Measurements from ENCODE around the gene TEKT5.

Gene TEKT5

GRCh38 chr16:10606607-10607006 is 88.1 kb downstream of the TEKT5 start:
- Histone ChIP-seq H3K27me3 (ENCODE audit: low read length) (no peaks in the 10 kb centered on the region), H3K9me2 (replicated peaks; ENCODE audit: insufficient read depth, low read length) (no peaks in the 10 kb centered on the region), H3K36me3 (ENCODE audit: low read length) (no peaks in the 10 kb centered on the region), H3F3A (ENCODE audit: insufficient read depth) (no peaks in the 10 kb centered on the region), H4K20me1 (ENCODE audit: low read depth, low read length) (no peaks in the 10 kb centered on the region), H3K9ac (ENCODE audit: low read length) (no peak overlapping the region), H3K4me3 (ENCODE audit: insufficient read depth, low read length, poor library complexity, severe bottlenecking) (no peak overlapping the region), H3K9me3 (ENCODE audit: insufficient read depth, low read length) (no peaks in the 10 kb centered on the region), H3K79me2 (ENCODE audit: insufficient read depth, low read length) (no peaks in the 10 kb centered on the region), H3K4me2 (ENCODE audit: low read depth, low read length, poor library complexity, severe bottlenecking) (no peak overlapping the region), H2AFZ (ENCODE audit: low read depth, low read length, severe bottlenecking) (no peak overlapping the region), H3K27ac (ENCODE audit: low read depth, low read length) (no peak overlapping the region)
- no peak for TF ChIP-seq CTCF (IDR thresholded peaks at IDR 0.05; ENCODE audit: insufficient read depth, low read length, poor library complexity, severe bottlenecking)
- no peak for TF ChIP-seq EZH2phosphoT487 (conservative IDR thresholded peaks at IDR 0.05; ENCODE audit: low read length)

- no peak overlapping the region for H3K9ac ChIP-seq (ENCODE audit: low read length)
- no peak overlapping the region for H3K27ac ChIP-seq (ENCODE audit: low read depth, low read length)
- no peaks in the 10 kb centered on the region for H3F3A ChIP-seq (ENCODE audit: insufficient read depth)
- H3K79me2 ChIP-seq (ENCODE audit: insufficient read depth, low read length), result no peaks in the 10 kb centered on the region
- no peaks in the 10 kb centered on the region for H3K9me2 ChIP-seq (replicated peaks; ENCODE audit: insufficient read depth, low read length)
- no peaks in the 10 kb centered on the region for H3K9me3 ChIP-seq (ENCODE audit: insufficient read depth, low read length)
- H2AFZ ChIP-seq (ENCODE audit: low read depth, low read length, severe bottlenecking), result no peak overlapping the region
- H3K27me3 ChIP-seq (ENCODE audit: low read length), result no peaks in the 10 kb centered on the region
- H3K4me3 ChIP-seq (ENCODE audit: insufficient read depth, low read length, poor library complexity, severe bottlenecking), result no peak overlapping the region
- no peaks in the 10 kb centered on the region for H3K36me3 ChIP-seq (ENCODE audit: low read length)
- H4K20me1 ChIP-seq (ENCODE audit: low read depth, low read length), result no peaks in the 10 kb centered on the region
- no peak overlapping the region for H3K4me2 ChIP-seq (ENCODE audit: low read depth, low read length, poor library complexity, severe bottlenecking)
- TF ChIP-seq EZH2phosphoT487 (conservative IDR thresholded peaks at IDR 0.05; ENCODE audit: low read length) (no peak), CTCF (IDR thresholded peaks at IDR 0.05; ENCODE audit: insufficient read depth, low read length, poor library complexity, severe bottlenecking) (no peak)
Observed at GRCh38 chr16:10605636-10606035, 89.1 kb downstream of the TEKT5 start.

GRCh38 chr16:10601444-10602408 is 93.0 kb downstream of the TEKT5 start:
- no peak overlapping the region for H3K4me3 ChIP-seq (ENCODE audit: insufficient read depth, low read length, poor library complexity, severe bottlenecking)
- H3K9me3 ChIP-seq (ENCODE audit: insufficient read depth, low read length), result no peaks in the 10 kb centered on the region
- H3K9me2 ChIP-seq (replicated peaks; ENCODE audit: insufficient read depth, low read length), result no peaks in the 10 kb centered on the region
- no peak overlapping the region for H3K4me2 ChIP-seq (ENCODE audit: low read depth, low read length, poor library complexity, severe bottlenecking)
- no peaks in the 10 kb centered on the region for H3K79me2 ChIP-seq (ENCODE audit: insufficient read depth, low read length)
- H3F3A ChIP-seq (ENCODE audit: insufficient read depth), result no peaks in the 10 kb centered on the region
- H3K36me3 ChIP-seq (ENCODE audit: low read length), result no peaks in the 10 kb centered on the region
- no peak overlapping the region for H3K27ac ChIP-seq (ENCODE audit: low read depth, low read length)
- H3K9ac ChIP-seq (ENCODE audit: low read length), result no peak overlapping the region
- TF ChIP-seq EZH2phosphoT487 (conservative IDR thresholded peaks at IDR 0.05; ENCODE audit: low read length) (no peak), CTCF (IDR thresholded peaks at IDR 0.05; ENCODE audit: insufficient read depth, low read length, poor library complexity, severe bottlenecking) (no peak)
- no peak overlapping the region for H2AFZ ChIP-seq (ENCODE audit: low read depth, low read length, severe bottlenecking)
- H4K20me1 ChIP-seq (ENCODE audit: low read depth, low read length), result no peaks in the 10 kb centered on the region
- H3K27me3 ChIP-seq (ENCODE audit: low read length), result no peaks in the 10 kb centered on the region

Measured in SU-DHL-6 (cell line).